ENCODE data around the gene UGT1A1. TPM values are rescaled to one million over a fixed set of nuclear protein-coding genes. Genes with fewer than 3 reads are reported as not detected.

Gene UGT1A1
- not detected in 2 replicates for total RNA-seq

GRCh38 chr2:233760043-233760442 lies at the start of gene UGT1A1:
UGT1A1 (plus strand) TSS chr2:233760270; CDS start chr2:233760288, 18 bp downstream.

DNA sequence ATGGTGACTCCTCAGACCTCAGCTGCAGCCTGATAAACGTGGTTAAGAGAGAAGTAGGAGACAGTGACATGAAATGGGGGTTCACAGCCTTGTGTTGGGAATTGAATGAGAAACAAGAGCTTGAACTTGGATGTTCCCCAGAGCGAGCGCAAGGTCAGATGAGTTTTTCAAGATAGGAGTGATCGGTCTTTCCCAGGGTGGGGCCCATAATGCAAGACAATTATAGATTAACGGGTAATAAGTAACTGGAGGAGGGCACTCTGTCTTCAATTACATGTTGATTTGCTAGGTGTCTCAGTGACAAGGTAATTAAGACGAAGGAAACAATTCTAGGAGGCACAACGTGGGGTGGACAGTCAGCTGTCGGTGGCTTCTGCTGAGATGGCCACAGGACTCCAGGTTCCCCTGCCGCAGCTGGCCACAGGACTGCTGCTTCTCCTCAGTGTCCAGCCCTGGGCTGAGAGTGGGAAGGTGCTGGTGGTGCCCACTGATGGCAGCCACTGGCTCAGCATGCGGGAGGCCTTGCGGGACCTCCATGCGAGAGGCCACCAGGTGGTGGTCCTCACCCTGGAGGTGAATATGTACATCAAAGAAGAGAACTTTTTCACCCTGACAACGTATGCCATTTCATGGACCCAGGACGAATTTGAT lies 47.3 kb upstream of the UGT1A1 start, which contains the start of gene UGT1A5:
Gene UGT1A5, plus strand, starts transcription at position 297 of the 651 bp plus-strand sequence. Its CDS starts 85 bp downstream, at position 382.

GRCh38 chr2:233718552-233718951 lies 41.5 kb upstream of the UGT1A1 start, which contains the start of gene UGT1A4:
UGT1A4 (plus strand) TSS chr2:233718736; CDS start chr2:233718821, 85 bp downstream.

GRCh38 chr2:233728723-233729301 lies 31.3 kb upstream of the UGT1A1 start, which contains the start of gene UGT1A3:
UGT1A3 (plus strand) TSS chr2:233729042; CDS start chr2:233729127, 85 bp downstream.

GRCh38 chr2:233778030-233778429 lies 18.0 kb downstream of the UGT1A1 start, which contains the start of gene MROH2A:
MROH2A (plus strand) TSS chr2:233778330; CDS start chr2:233779359, 1,029 bp downstream.

Other genes starting within 250 kb of the UGT1A1 start
- gene USP40, start 193.5 kb upstream of the UGT1A1 start, total RNA-seq, result 23.5 and 24.8 TPM in 2 replicates
- not detected in 2 replicates for gene UGT1A8, start 142.6 kb upstream of the UGT1A1 start, total RNA-seq
- not detected in 2 replicates for gene UGT1A10, start 123.8 kb upstream of the UGT1A1 start, total RNA-seq
- gene UGT1A9, start 88.4 kb upstream of the UGT1A1 start, total RNA-seq, result not detected in 2 replicates
- not detected in 2 replicates for gene UGT1A7, start 78.4 kb upstream of the UGT1A1 start, total RNA-seq
- not detected in 2 replicates for gene UGT1A6, start 67.4 kb upstream of the UGT1A1 start, total RNA-seq
- not detected in 2 replicates for gene UGT1A5, start 47.4 kb upstream of the UGT1A1 start, total RNA-seq
- not detected in 2 replicates for gene UGT1A4, start 41.5 kb upstream of the UGT1A1 start, total RNA-seq
- gene UGT1A3, start 31.2 kb upstream of the UGT1A1 start, total RNA-seq, result not detected in 2 replicates
- gene MROH2A, start 18.1 kb downstream of the UGT1A1 start, total RNA-seq, result not detected in 2 replicates
- 14.7 and 25.5 TPM in 2 replicates for gene HJURP, start 94.3 kb downstream of the UGT1A1 start, total RNA-seq
- not detected in 2 replicates for gene TRPM8, start 157.1 kb downstream of the UGT1A1 start, total RNA-seq